ENCODE measurements around the gene CD82. TPM values are rescaled to one million over a fixed set of nuclear protein-coding genes. Genes with fewer than 3 reads are reported as not detected.

Gene CD82
- total RNA-seq, 4 donors from 2014 or later: 77.6 to 155 (median 118) TPM

DNA sequence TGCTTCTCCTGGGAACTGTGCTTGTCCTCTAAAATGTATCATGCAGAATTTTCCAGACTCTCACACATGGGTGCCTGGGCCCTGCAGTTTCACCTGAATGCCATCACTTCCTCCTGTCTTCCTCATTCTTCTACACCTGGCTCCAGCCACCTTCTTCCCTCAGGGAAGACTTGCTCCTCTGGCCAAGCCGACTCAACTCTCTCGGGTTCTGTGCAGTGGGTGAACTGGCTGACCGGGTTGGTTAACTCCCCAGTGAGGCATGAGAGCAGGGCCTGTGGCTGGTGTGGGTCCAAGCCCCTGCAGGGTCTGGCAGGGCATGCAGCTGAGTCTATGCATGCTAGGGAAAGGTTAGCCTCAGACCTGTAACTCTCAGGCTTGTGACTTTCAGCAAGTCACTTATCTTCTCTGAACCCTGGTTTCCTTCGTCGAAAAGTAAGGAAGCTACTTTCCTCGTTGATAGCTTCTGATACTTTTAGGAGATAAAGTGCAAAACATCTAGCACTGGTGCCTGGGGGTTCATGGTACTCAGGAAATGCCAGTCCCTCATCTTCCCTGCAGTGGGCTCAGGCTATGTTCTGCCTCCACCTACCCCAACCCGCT lies 11.9 kb downstream of the CD82 start:
- H3K4me1 ChIP-seq: peaks cover 91% of the 10 kb centered on the region
- DNase-seq (ENCODE audit: low spot score in 2 of 2): no peak
- 47% methylated on average over 6 of the region's 7 CpGs for WGBS
- no peaks in the 10 kb centered on the region for H3K36me3 ChIP-seq
- TF ChIP-seq EP300 (IDR thresholded peaks at IDR 0.05) (no peak), POLR2AphosphoS5 (IDR thresholded peaks at IDR 0.05) (no peak), POLR2A (IDR thresholded peaks at IDR 0.05) (no peak), CTCF (IDR thresholded peaks at IDR 0.05) (no peak)
- no peaks in the 10 kb centered on the region for H3K9me3 ChIP-seq
- no peaks in the 10 kb centered on the region for H3K27me3 ChIP-seq
- H3K4me3 ChIP-seq: no peak overlapping the region
- peak overlapping the region; percentile 83 for H3K27ac ChIP-seq

- H3K4me1 ChIP-seq: peaks cover 82% of the 10 kb centered on the region
- no peak overlapping the region for H3K4me3 ChIP-seq
- H3K27ac ChIP-seq: peak overlapping the region; percentile 83
- no peak for TF ChIP-seq POLR2AphosphoS5 (IDR thresholded peaks at IDR 0.05)
- no peak for TF ChIP-seq CTCF (IDR thresholded peaks at IDR 0.05)
- no peak for TF ChIP-seq POLR2A (IDR thresholded peaks at IDR 0.05)
- TF ChIP-seq EP300 (IDR thresholded peaks at IDR 0.05): no peak
- no peak for DNase-seq (ENCODE audit: low spot score in 2 of 2)
- H3K36me3 ChIP-seq: no peaks in the 10 kb centered on the region
- no peaks in the 10 kb centered on the region for H3K9me3 ChIP-seq
- H3K27me3 ChIP-seq: no peaks in the 10 kb centered on the region
- 68% methylated on average over 5 of the region's 5 CpGs for WGBS
Observed at GRCh38 chr11:44578279-44578678, 12.8 kb downstream of the CD82 start.

- Histone ChIP-seq H3K27me3 (no peaks in the 10 kb centered on the region), H3K36me3 (no peaks in the 10 kb centered on the region), H3K27ac (peak overlapping the region; percentile 83), H3K9me3 (no peaks in the 10 kb centered on the region), H3K4me1 (peaks cover 72% of the 10 kb centered on the region), H3K4me3 (no peak overlapping the region)
- 26% methylated on average over 5 of the region's 6 CpGs for WGBS
- TF ChIP-seq EP300 (IDR thresholded peaks at IDR 0.05) (no peak), CTCF (IDR thresholded peaks at IDR 0.05) (no peak), POLR2AphosphoS5 (IDR thresholded peaks at IDR 0.05) (no peak), POLR2A (IDR thresholded peaks at IDR 0.05) (no peak)
- no peak for DNase-seq (ENCODE audit: low spot score in 2 of 2)
Observed at GRCh38 chr11:44579302-44579761, 13.9 kb downstream of the CD82 start.

DNA sequence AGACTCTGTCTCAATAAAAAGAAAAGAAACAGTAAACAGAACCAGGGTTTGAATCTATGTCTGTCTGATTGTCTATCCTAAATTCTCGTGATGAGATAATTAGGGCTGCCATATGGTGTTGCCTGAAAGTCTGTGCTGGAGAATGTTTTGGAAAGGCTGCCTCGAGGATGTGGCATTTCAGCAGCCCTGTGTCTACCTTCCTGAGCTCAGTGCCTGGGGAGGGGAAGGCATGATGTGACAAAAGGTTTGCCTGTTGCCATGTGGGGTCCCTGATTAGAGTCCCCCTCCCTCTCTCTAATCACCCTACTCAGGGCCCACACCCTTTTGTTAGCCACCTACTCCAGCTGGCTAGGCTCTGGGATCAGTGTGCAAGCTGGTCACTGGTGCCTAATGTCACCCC lies 15.2 kb downstream of the CD82 start:
- no peaks in the 10 kb centered on the region for H3K9me3 ChIP-seq
- peaks cover 66% of the 10 kb centered on the region for H3K4me1 ChIP-seq
- 73% methylated on average over 2 of the region's 2 CpGs for WGBS

GRCh38 chr11:44581246-44581645 lies 15.8 kb downstream of the CD82 start:
- no peak for TF ChIP-seq POLR2A (IDR thresholded peaks at IDR 0.05)
- no peak for TF ChIP-seq EP300 (IDR thresholded peaks at IDR 0.05)
- no peak for TF ChIP-seq POLR2AphosphoS5 (IDR thresholded peaks at IDR 0.05)
- no peak for TF ChIP-seq CTCF (IDR thresholded peaks at IDR 0.05)
- H3K4me1 ChIP-seq: peaks cover 60% of the 10 kb centered on the region
- H3K36me3 ChIP-seq: no peaks in the 10 kb centered on the region
- no peak for DNase-seq (ENCODE audit: low spot score in 2 of 2)
- WGBS: 43% methylated on average over 3 of the region's 3 CpGs
- H3K4me3 ChIP-seq: no peak overlapping the region
- H3K9me3 ChIP-seq: no peaks in the 10 kb centered on the region
- no peak overlapping the region for H3K27ac ChIP-seq
- H3K27me3 ChIP-seq: no peaks in the 10 kb centered on the region

More for the DNA sequence above, 15.2 kb downstream of the CD82 start:
- DNase-seq (ENCODE audit: low spot score in 2 of 2): no peak
- no peaks in the 10 kb centered on the region for H3K36me3 ChIP-seq
- no peak for TF ChIP-seq EP300 (IDR thresholded peaks at IDR 0.05)
- no peak for TF ChIP-seq POLR2A (IDR thresholded peaks at IDR 0.05)
- no peak for TF ChIP-seq POLR2AphosphoS5 (IDR thresholded peaks at IDR 0.05)
- TF ChIP-seq CTCF (IDR thresholded peaks at IDR 0.05): no peak
- no peaks in the 10 kb centered on the region for H3K27me3 ChIP-seq
- no peak overlapping the region for H3K27ac ChIP-seq
- H3K4me3 ChIP-seq: no peak overlapping the region
